Ovary (tissue), 3 donors: ENCODE data around the gene HIGD2A.

Experiments used
- CTCF ChIP-seq, 3 donors: fragments of 450-650 bp in 2 of 3; fragments of 200-600 bp in 1 of 3; IDR thresholded peaks; one replicate each; pipeline versions ENCODE4 v1.5.1 to v1.8.0; 2016 to 2022; ENCODE audit warnings: antibody characterized with exemption in 3 of 3, mild to moderate bottlenecking in 1 of 3
- EP300 ChIP-seq: sonication (generic); formaldehyde crosslinking; IDR thresholded peaks from one replicate; pipeline ENCODE4 v1.6.1; 2017; ENCODE audit warnings: antibody characterized with exemption
- POLR2A ChIP-seq: fragments of 450-650 bp; IDR thresholded peaks from one replicate; pipeline ENCODE4 v1.6.1; 2017; ENCODE audit warnings: antibody characterized with exemption, mild to moderate bottlenecking, moderate library complexity
- donor health status: DM: no; HTN: no; CAD: no.

GRCh38 chr5:176342766-176343458 lies 45.6 kb upstream of the HIGD2A start:
- no peak for TF ChIP-seq CTCF (IDR thresholded peaks at IDR 0.05)
- no peak for TF ChIP-seq POLR2A
- TF ChIP-seq EP300 = no peak
